ENCODE results near the gene HPSE2.

The HPSE2 gene

GRCh38 chr10:98596404-98596803 is 639.2 kb downstream of the HPSE2 start:
- ATAC-seq, result no peak
- TF ChIP-seq BACH2 (CRISPR knock-in tag; IDR thresholded peaks at IDR 0.05; ENCODE audit: borderline replicate concordance), result no peak
- TF ChIP-seq ARNTL (CRISPR knock-in tag; IDR thresholded peaks at IDR 0.05; ENCODE audit: borderline replicate concordance, low read depth), result no peak
- no peak for TF ChIP-seq RARB (CRISPR knock-in tag; IDR thresholded peaks at IDR 0.05)
- TF ChIP-seq SNAI2 (CRISPR knock-in tag; IDR thresholded peaks at IDR 0.05), result no peak
- TF ChIP-seq TCF4 (CRISPR knock-in tag; IDR thresholded peaks at IDR 0.05; ENCODE audit: borderline replicate concordance), result no peak
- TF ChIP-seq PPARA (CRISPR knock-in tag; IDR thresholded peaks at IDR 0.05; ENCODE audit: borderline replicate concordance), result no peak
- no peak for TF ChIP-seq ZC3H10 (CRISPR knock-in tag; IDR thresholded peaks at IDR 0.05)
- TF ChIP-seq TSHZ2 (CRISPR knock-in tag; IDR thresholded peaks at IDR 0.05), result no peak
- no peak for TF ChIP-seq OSR1 (CRISPR knock-in tag; IDR thresholded peaks at IDR 0.05)
- no peak for TF ChIP-seq POU6F1 (CRISPR knock-in tag; IDR thresholded peaks at IDR 0.05; ENCODE audit: borderline replicate concordance, low read depth)
- no peak for TF ChIP-seq ZFP30 (CRISPR knock-in tag; IDR thresholded peaks at IDR 0.05)
- TF ChIP-seq PATZ1 (CRISPR knock-in tag; IDR thresholded peaks at IDR 0.05; ENCODE audit: borderline replicate concordance), result no peak
- TF ChIP-seq TOX (CRISPR knock-in tag; IDR thresholded peaks at IDR 0.05; ENCODE audit: borderline replicate concordance), result no peak
- no peak for TF ChIP-seq ESRRG (CRISPR knock-in tag; IDR thresholded peaks at IDR 0.05)
- no peak for TF ChIP-seq ISL1 (CRISPR knock-in tag; IDR thresholded peaks at IDR 0.05)
- no peak for TF ChIP-seq CSDC2 (CRISPR knock-in tag; IDR thresholded peaks at IDR 0.05)
- TF ChIP-seq ZFP3 (CRISPR knock-in tag; IDR thresholded peaks at IDR 0.05), result no peak
- TF ChIP-seq GLIS3 (CRISPR knock-in tag; IDR thresholded peaks at IDR 0.05), result no peak
- no peak for TF ChIP-seq ZNF70 (CRISPR knock-in tag; IDR thresholded peaks at IDR 0.05)

GRCh38 chr10:98589691-98590090 is 646.0 kb downstream of the HPSE2 start:
- no peak for TF ChIP-seq GLIS3 (CRISPR knock-in tag; IDR thresholded peaks at IDR 0.05)
- no peak for TF ChIP-seq POU6F1 (CRISPR knock-in tag; IDR thresholded peaks at IDR 0.05; ENCODE audit: borderline replicate concordance, low read depth)
- TF ChIP-seq ISL1 (CRISPR knock-in tag; IDR thresholded peaks at IDR 0.05), result no peak
- TF ChIP-seq TCF4 (CRISPR knock-in tag; IDR thresholded peaks at IDR 0.05; ENCODE audit: borderline replicate concordance), result no peak
- no peak for TF ChIP-seq ZFP3 (CRISPR knock-in tag; IDR thresholded peaks at IDR 0.05)
- TF ChIP-seq TSHZ2 (CRISPR knock-in tag; IDR thresholded peaks at IDR 0.05), result no peak
- no peak for ATAC-seq

- no peak for ATAC-seq
- no peak for TF ChIP-seq ZNF8 (CRISPR knock-in tag; IDR thresholded peaks at IDR 0.05)
- TF ChIP-seq CSDC2 (CRISPR knock-in tag; IDR thresholded peaks at IDR 0.05), result no peak
- TF ChIP-seq PPARA (CRISPR knock-in tag; IDR thresholded peaks at IDR 0.05; ENCODE audit: borderline replicate concordance), result no peak
- TF ChIP-seq OSR1 (CRISPR knock-in tag; IDR thresholded peaks at IDR 0.05), result no peak
- no peak for TF ChIP-seq ZNF70 (CRISPR knock-in tag; IDR thresholded peaks at IDR 0.05)
- TF ChIP-seq CSRNP3 (CRISPR knock-in tag; IDR thresholded peaks at IDR 0.05), result no peak
- no peak for TF ChIP-seq SNAI2 (CRISPR knock-in tag; IDR thresholded peaks at IDR 0.05)
These were observed 646.6 kb downstream of the HPSE2 start for GRCh38 chr10:98589007-98589406.
